Glutamatergic neuron (in vitro differentiated cells): ENCODE data around the gene NF1. TPM values are rescaled to one million over a fixed set of nuclear protein-coding genes. Genes with fewer than 3 reads are reported as not detected.

Experiments used
- DNase-seq: peaks from one replicate; pipeline ENCODE4 v3.0.0; 2022
- H3K27ac Mint-ChIP-seq: one replicate; pipeline ENCODE4 v1.8.0; 2020; ENCODE audit warnings: mild to moderate bottlenecking, mixed read lengths, inconsistent platforms; ENCODE audit not compliant: unreplicated experiment
- H3K27me3 Mint-ChIP-seq: one replicate; pipeline ENCODE4 v1.8.0; 2020; ENCODE audit warnings: mild to moderate bottlenecking, moderate library complexity, mixed read lengths, inconsistent platforms; ENCODE audit not compliant: unreplicated experiment
- H3K36me3 Mint-ChIP-seq: one replicate; pipeline ENCODE4 v1.8.0; 2020; ENCODE audit warnings: mild to moderate bottlenecking, mixed read lengths, inconsistent platforms; ENCODE audit not compliant: unreplicated experiment
- H3K4me1 Mint-ChIP-seq: one replicate; pipeline ENCODE4 v1.8.0; 2020; ENCODE audit warnings: mild to moderate bottlenecking, low read depth, mixed read lengths, inconsistent platforms; ENCODE audit not compliant: unreplicated experiment
- H3K4me3 Mint-ChIP-seq: one replicate; pipeline ENCODE4 v1.8.0; 2020; ENCODE audit warnings: mild to moderate bottlenecking, mixed read lengths, inconsistent platforms; ENCODE audit not compliant: unreplicated experiment
- H3K9me3 Mint-ChIP-seq: one replicate; pipeline ENCODE4 v1.8.0; 2020; ENCODE audit warnings: mild to moderate bottlenecking, moderate library complexity, mixed read lengths, inconsistent platforms; ENCODE audit not compliant: unreplicated experiment
- CTCF ChIP-seq: fragments of 200-600 bp; sonication (generic); IDR thresholded peaks from one replicate; pipeline ENCODE4 v1.5.0; 2021; ENCODE audit not compliant: partially characterized antibody, unreplicated experiment
- total RNA-seq: library from RNA; stranded (reverse); fragmentation: NEBNext Ultra II Directional; extraction: Animal tissue kit (Norgen Biotek cat#: 25700); gene quantifications from one replicate; pipeline ENCODE4 v1.2.1, GENCODE V29; 2021; ENCODE audit not compliant: unreplicated experiment

NF1 gene
- total RNA-seq, 1 donor from 2014 or later: 87.6 TPM

GRCh38 chr17:31241116-31241515, 146.3 kb downstream of the NF1 start:
- Mint-ChIP-seq H3K4me3 (no peak overlapping the region), H3K36me3 (peaks cover 19% of the 10 kb centered on the region)

GRCh38 chr17:31248986-31249834, 154.4 kb downstream of the NF1 start:
- Mint-ChIP-seq H3K4me3 (no peak overlapping the region), H3K9me3 (no peaks in the 10 kb centered on the region), H3K4me1 (peaks cover 6% of the 10 kb centered on the region), H3K27ac (no peak overlapping the region), H3K27me3 (no peaks in the 10 kb centered on the region), H3K36me3 (no peaks in the 10 kb centered on the region)
- TF ChIP-seq CTCF: no peak
- DNase-seq: no peak

More at GRCh38 chr17:31241116-31241515, 146.3 kb downstream of the NF1 start:
- TF ChIP-seq CTCF: no peak
- H3K9me3 Mint-ChIP-seq: peaks cover 9% of the 10 kb centered on the region
- H3K4me1 Mint-ChIP-seq: no peaks in the 10 kb centered on the region
- DNase-seq: no peak
- peaks cover 2% of the 10 kb centered on the region for H3K27me3 Mint-ChIP-seq
- H3K27ac Mint-ChIP-seq: no peak overlapping the region

GRCh38 chr17:31249835-31250141, 155.0 kb downstream of the NF1 start:
- Mint-ChIP-seq H3K27me3 (no peaks in the 10 kb centered on the region), H3K27ac (no peak overlapping the region), H3K4me1 (peaks cover 6% of the 10 kb centered on the region), H3K4me3 (no peak overlapping the region), H3K36me3 (no peaks in the 10 kb centered on the region), H3K9me3 (no peaks in the 10 kb centered on the region)
- TF ChIP-seq CTCF: no peak
- no peak for DNase-seq

GRCh38 chr17:31250229-31250628, 155.5 kb downstream of the NF1 start:
- peaks cover 6% of the 10 kb centered on the region for H3K4me1 Mint-ChIP-seq
- H3K4me3 Mint-ChIP-seq: no peak overlapping the region
- no peak for DNase-seq
- no peaks in the 10 kb centered on the region for H3K36me3 Mint-ChIP-seq
- TF ChIP-seq CTCF: no peak
- H3K27me3 Mint-ChIP-seq: no peaks in the 10 kb centered on the region
- H3K27ac Mint-ChIP-seq: no peak overlapping the region
- H3K9me3 Mint-ChIP-seq: no peaks in the 10 kb centered on the region
